ENCODE data around the gene PCNX2.

Gene PCNX2

GRCh38 chr1:232991238-232991637 is 304.3 kb downstream of the PCNX2 start:
- no peak overlapping the region for H3K27ac ChIP-seq

GRCh38 chr1:232990176-232991128 is 305.1 kb downstream of the PCNX2 start:
- TF ChIP-seq CTCF (conservative IDR thresholded peaks at IDR 0.05) = no peak
- TF ChIP-seq ZFX (IDR thresholded peaks at IDR 0.05) = no peak
- H3K27ac ChIP-seq = no peak overlapping the region

More at GRCh38 chr1:232991238-232991637, 304.3 kb downstream of the PCNX2 start:
- TF ChIP-seq CTCF (conservative IDR thresholded peaks at IDR 0.05) (no peak), ZFX (IDR thresholded peaks at IDR 0.05) (no peak)

- no peak for TF ChIP-seq ZFX (IDR thresholded peaks at IDR 0.05)
- TF ChIP-seq CTCF (conservative IDR thresholded peaks at IDR 0.05) = no peak
- H3K27ac ChIP-seq = no peak overlapping the region; the same call in 1 of the 2 replicates
Observed at GRCh38 chr1:232988572-232989040, 306.9 kb downstream of the PCNX2 start.

- no peak overlapping the region for H3K27ac ChIP-seq
- no peak for TF ChIP-seq CTCF (conservative IDR thresholded peaks at IDR 0.05)
- no peak for TF ChIP-seq ZFX (IDR thresholded peaks at IDR 0.05)
Observed at GRCh38 chr1:232987774-232988140, 307.8 kb downstream of the PCNX2 start.

GRCh38 chr1:232987046-232987773 is 308.3 kb downstream of the PCNX2 start:
- H3K27ac ChIP-seq = no peak overlapping the region
- no peak for TF ChIP-seq CTCF (conservative IDR thresholded peaks at IDR 0.05)
- TF ChIP-seq ZFX (IDR thresholded peaks at IDR 0.05) = no peak

GRCh38 chr1:232986527-232986922 is 309.0 kb downstream of the PCNX2 start:
- no peak overlapping the region for H3K27ac ChIP-seq
- TF ChIP-seq CTCF (conservative IDR thresholded peaks at IDR 0.05) = no peak
- TF ChIP-seq ZFX (IDR thresholded peaks at IDR 0.05) = no peak

All from C4-2B (cell line).